Effector memory CD4-positive, alpha-beta T cell (primary cell): ENCODE measurements around the gene SERPINA12.

Experiments used
- DNase-seq, 3 donors: peaks; one replicate each; pipeline ENCODE4 v3.0.0-alpha.2; 2020
- H3K27ac ChIP-seq: 2 replicates; pipeline ENCODE4 v1.7.0; 2013; ENCODE audit warnings: mild to moderate bottlenecking, low read length, moderate library complexity; ENCODE audit not compliant: insufficient read depth, poor library complexity, severe bottlenecking
- H3K27me3 ChIP-seq: replicated peaks from 2 replicates; pipeline ENCODE4 v1.7.0; 2013; ENCODE audit warnings: mild to moderate bottlenecking, low read length; ENCODE audit not compliant: insufficient read depth, control insufficient read depth, poor library complexity, severe bottlenecking
- H3K36me3 ChIP-seq: 2 replicates; pipeline ENCODE4 v1.7.0; 2013; ENCODE audit warnings: mild to moderate bottlenecking, low read length, moderate library complexity; ENCODE audit not compliant: control insufficient read depth, insufficient read depth
- H3K4me1 ChIP-seq: 2 replicates; pipeline ENCODE4 v1.7.0; 2013; ENCODE audit warnings: low read length, mild to moderate bottlenecking; ENCODE audit not compliant: control insufficient read depth, insufficient read depth, poor library complexity, severe bottlenecking
- H3K4me3 ChIP-seq: 2 replicates; pipeline ENCODE4 v1.7.0; 2013; ENCODE audit warnings: low read length, low read depth, mild to moderate bottlenecking; ENCODE audit not compliant: insufficient read depth, poor library complexity, severe bottlenecking
- H3K9me3 ChIP-seq: 2 replicates; pipeline ENCODE4 v1.7.0; 2013; ENCODE audit warnings: mild to moderate bottlenecking, low read length, moderate library complexity; ENCODE audit not compliant: control insufficient read depth

The SERPINA12 gene

GRCh38 chr14:94467728-94468520 lies 41.3 kb downstream of the SERPINA12 start:
- DNase-seq: no peak
- H3K36me3 ChIP-seq: no peaks in the 10 kb centered on the region
- no peaks in the 10 kb centered on the region for H3K27me3 ChIP-seq
- no peak overlapping the region for H3K27ac ChIP-seq
- no peaks in the 10 kb centered on the region for H3K4me1 ChIP-seq
- H3K9me3 ChIP-seq: no peaks in the 10 kb centered on the region
- no peak overlapping the region for H3K4me3 ChIP-seq

- Histone ChIP-seq H3K4me3 (no peak overlapping the region), H3K36me3 (no peaks in the 10 kb centered on the region), H3K4me1 (no peaks in the 10 kb centered on the region), H3K9me3 (no peaks in the 10 kb centered on the region), H3K27ac (no peak overlapping the region), H3K27me3 (no peaks in the 10 kb centered on the region)
- DNase-seq: no peak
Measured at GRCh38 chr14:94466706-94467370, 42.4 kb downstream of the SERPINA12 start.

GRCh38 chr14:94465042-94465441 lies 44.2 kb downstream of the SERPINA12 start:
- H3K27ac ChIP-seq: no peak overlapping the region
- H3K9me3 ChIP-seq: no peaks in the 10 kb centered on the region
- H3K27me3 ChIP-seq: no peaks in the 10 kb centered on the region
- DNase-seq: no peak
- no peak overlapping the region for H3K4me3 ChIP-seq
- H3K4me1 ChIP-seq: no peaks in the 10 kb centered on the region
- no peaks in the 10 kb centered on the region for H3K36me3 ChIP-seq

- H3K27ac ChIP-seq: no peak overlapping the region
- H3K36me3 ChIP-seq: no peaks in the 10 kb centered on the region
- H3K9me3 ChIP-seq: no peaks in the 10 kb centered on the region
- H3K4me1 ChIP-seq: no peaks in the 10 kb centered on the region
- H3K27me3 ChIP-seq: no peaks in the 10 kb centered on the region
- H3K4me3 ChIP-seq: no peak overlapping the region
- DNase-seq: no peak
Measured at GRCh38 chr14:94464290-94464689, 45.0 kb downstream of the SERPINA12 start.

GRCh38 chr14:94462763-94463572 lies 46.3 kb downstream of the SERPINA12 start:
- H3K27me3 ChIP-seq: no peaks in the 10 kb centered on the region
- no peak overlapping the region for H3K4me3 ChIP-seq
- no peak overlapping the region for H3K27ac ChIP-seq
- no peak for DNase-seq
- H3K4me1 ChIP-seq: no peaks in the 10 kb centered on the region
- no peaks in the 10 kb centered on the region for H3K36me3 ChIP-seq
- no peaks in the 10 kb centered on the region for H3K9me3 ChIP-seq

GRCh38 chr14:94462219-94462551 lies 47.1 kb downstream of the SERPINA12 start:
- no peak for DNase-seq
- H3K36me3 ChIP-seq: no peaks in the 10 kb centered on the region
- no peaks in the 10 kb centered on the region for H3K4me1 ChIP-seq
- no peaks in the 10 kb centered on the region for H3K27me3 ChIP-seq
- no peak overlapping the region for H3K27ac ChIP-seq
- H3K9me3 ChIP-seq: no peaks in the 10 kb centered on the region
- no peak overlapping the region for H3K4me3 ChIP-seq

- no peaks in the 10 kb centered on the region for H3K9me3 ChIP-seq
- H3K27ac ChIP-seq: no peak overlapping the region
- no peaks in the 10 kb centered on the region for H3K36me3 ChIP-seq
- DNase-seq: no peak
- H3K4me1 ChIP-seq: no peaks in the 10 kb centered on the region
- no peak overlapping the region for H3K4me3 ChIP-seq
- no peaks in the 10 kb centered on the region for H3K27me3 ChIP-seq
Measured at GRCh38 chr14:94461526-94462218, 47.6 kb downstream of the SERPINA12 start.

GRCh38 chr14:94460631-94461416 lies 48.4 kb downstream of the SERPINA12 start:
- H3K36me3 ChIP-seq: no peaks in the 10 kb centered on the region
- DNase-seq: no peak
- no peak overlapping the region for H3K27ac ChIP-seq
- no peaks in the 10 kb centered on the region for H3K9me3 ChIP-seq
- no peaks in the 10 kb centered on the region for H3K4me1 ChIP-seq
- H3K4me3 ChIP-seq: no peak overlapping the region
- H3K27me3 ChIP-seq: no peaks in the 10 kb centered on the region

GRCh38 chr14:94458558-94459205 lies 50.6 kb downstream of the SERPINA12 start:
- Histone ChIP-seq H3K36me3 (no peaks in the 10 kb centered on the region), H3K4me3 (no peak overlapping the region), H3K4me1 (no peaks in the 10 kb centered on the region), H3K9me3 (no peaks in the 10 kb centered on the region), H3K27ac (no peak overlapping the region), H3K27me3 (no peaks in the 10 kb centered on the region)
- DNase-seq: no peak
